ENCODE measurements around the gene CERT1. TPM values are rescaled to one million over a fixed set of nuclear protein-coding genes. Genes with fewer than 3 reads are reported as not detected.

Gene CERT1
- total RNA-seq, 1 donor from 2014 or later, result 33.1 TPM

DNA sequence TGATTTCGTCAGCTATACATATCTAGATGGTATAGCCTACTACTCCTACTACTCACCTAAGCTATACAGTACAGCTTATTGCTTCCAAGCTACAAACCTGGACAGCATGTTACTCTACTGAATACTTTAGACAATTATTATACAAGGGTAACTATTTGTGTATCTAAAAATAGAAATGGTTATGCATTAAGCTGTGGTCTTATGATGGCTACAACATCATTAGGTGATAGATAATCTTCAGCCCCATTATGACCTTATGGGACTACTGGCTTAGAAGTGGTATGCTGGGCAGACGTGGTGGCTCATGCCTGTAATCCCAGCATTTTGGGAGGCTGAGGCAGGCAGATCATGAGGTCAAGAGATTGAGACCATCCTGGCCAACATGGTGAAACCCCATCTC is 40.2 kb downstream of the CERT1 start:
- DNase-seq (ENCODE audit: extremely low spot score, unreplicated experiment), result no peak
- Mint-ChIP-seq H3K27me3 (ENCODE audit: unreplicated experiment) (no peaks in the 10 kb centered on the region), H3K9me3 (ENCODE audit: unreplicated experiment) (peaks cover 31% of the 10 kb centered on the region), H3K36me3 (ENCODE audit: unreplicated experiment) (peaks cover 17% of the 10 kb centered on the region), H3K4me3 (ENCODE audit: unreplicated experiment) (no peak overlapping the region), H3K27ac (ENCODE audit: unreplicated experiment) (no peak overlapping the region), H3K4me1 (ENCODE audit: unreplicated experiment) (peaks cover 2% of the 10 kb centered on the region)
- TF ChIP-seq, protein P1, sequence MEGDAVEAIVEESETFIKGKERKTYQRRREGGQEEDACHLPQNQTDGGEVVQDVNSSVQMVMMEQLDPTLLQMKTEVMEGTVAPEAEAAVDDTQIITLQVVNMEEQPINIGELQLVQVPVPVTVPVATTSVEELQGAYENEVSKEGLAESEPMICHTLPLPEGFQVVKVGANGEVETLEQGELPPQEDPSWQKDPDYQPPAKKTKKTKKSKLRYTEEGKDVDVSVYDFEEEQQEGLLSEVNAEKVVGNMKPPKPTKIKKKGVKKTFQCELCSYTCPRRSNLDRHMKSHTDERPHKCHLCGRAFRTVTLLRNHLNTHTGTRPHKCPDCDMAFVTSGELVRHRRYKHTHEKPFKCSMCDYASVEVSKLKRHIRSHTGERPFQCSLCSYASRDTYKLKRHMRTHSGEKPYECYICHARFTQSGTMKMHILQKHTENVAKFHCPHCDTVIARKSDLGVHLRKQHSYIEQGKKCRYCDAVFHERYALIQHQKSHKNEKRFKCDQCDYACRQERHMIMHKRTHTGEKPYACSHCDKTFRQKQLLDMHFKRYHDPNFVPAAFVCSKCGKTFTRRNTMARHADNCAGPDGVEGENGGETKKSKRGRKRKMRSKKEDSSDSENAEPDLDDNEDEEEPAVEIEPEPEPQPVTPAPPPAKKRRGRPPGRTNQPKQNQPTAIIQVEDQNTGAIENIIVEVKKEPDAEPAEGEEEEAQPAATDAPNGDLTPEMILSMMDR (IDR thresholded peaks at IDR 0.05), result no peak

DNA sequence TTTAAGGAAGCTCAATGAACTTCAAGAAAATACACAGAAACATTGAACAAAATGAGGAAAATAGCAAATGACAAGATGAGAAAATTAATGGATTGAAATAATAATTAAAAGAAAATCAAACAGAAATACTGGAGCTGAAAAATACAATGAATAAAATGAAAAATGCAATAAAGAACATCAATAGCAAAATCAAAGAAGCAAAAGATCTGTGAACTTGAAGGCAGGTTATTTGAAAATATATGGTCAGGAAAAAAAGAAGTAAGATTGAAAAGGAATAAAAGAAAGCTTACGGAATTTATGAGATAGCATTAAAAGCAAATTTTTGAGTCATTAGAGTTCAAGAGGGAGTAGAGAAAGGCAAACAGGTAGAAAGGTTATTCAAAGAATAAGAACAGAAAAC is 42.4 kb downstream of the CERT1 start:
- no peak for DNase-seq (ENCODE audit: extremely low spot score, unreplicated experiment)
- Mint-ChIP-seq H3K27me3 (ENCODE audit: unreplicated experiment) (no peaks in the 10 kb centered on the region), H3K4me1 (ENCODE audit: unreplicated experiment) (peaks cover 14% of the 10 kb centered on the region), H3K36me3 (ENCODE audit: unreplicated experiment) (peaks cover 17% of the 10 kb centered on the region), H3K4me3 (ENCODE audit: unreplicated experiment) (no peak overlapping the region), H3K9me3 (ENCODE audit: unreplicated experiment) (peaks cover 31% of the 10 kb centered on the region), H3K27ac (ENCODE audit: unreplicated experiment) (no peak overlapping the region)
- TF ChIP-seq, protein P1 (IDR thresholded peaks at IDR 0.05), result no peak

DNA sequence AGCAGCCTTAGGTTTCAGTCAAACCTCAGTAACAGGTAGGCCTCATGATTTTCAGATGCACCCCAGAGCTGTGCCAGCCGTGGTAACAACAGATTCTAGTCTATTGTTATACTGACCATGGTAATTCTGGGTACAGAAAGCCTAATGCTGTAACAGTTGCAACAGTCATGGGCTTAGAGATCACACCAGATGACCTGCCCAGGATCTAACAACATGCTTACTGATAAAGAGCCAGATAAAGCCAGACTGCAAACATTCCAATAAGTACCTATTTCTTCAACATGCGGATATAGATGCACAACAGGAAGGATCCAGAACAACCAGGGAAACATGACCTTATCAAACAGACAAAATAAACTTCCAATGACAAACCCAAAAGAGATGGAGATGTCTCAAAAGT is 42.8 kb downstream of the CERT1 start:
- Mint-ChIP-seq H3K4me1 (ENCODE audit: unreplicated experiment) (peaks cover 16% of the 10 kb centered on the region), H3K36me3 (ENCODE audit: unreplicated experiment) (peaks cover 17% of the 10 kb centered on the region)
- DNase-seq (ENCODE audit: extremely low spot score, unreplicated experiment), result no peak

DNA sequence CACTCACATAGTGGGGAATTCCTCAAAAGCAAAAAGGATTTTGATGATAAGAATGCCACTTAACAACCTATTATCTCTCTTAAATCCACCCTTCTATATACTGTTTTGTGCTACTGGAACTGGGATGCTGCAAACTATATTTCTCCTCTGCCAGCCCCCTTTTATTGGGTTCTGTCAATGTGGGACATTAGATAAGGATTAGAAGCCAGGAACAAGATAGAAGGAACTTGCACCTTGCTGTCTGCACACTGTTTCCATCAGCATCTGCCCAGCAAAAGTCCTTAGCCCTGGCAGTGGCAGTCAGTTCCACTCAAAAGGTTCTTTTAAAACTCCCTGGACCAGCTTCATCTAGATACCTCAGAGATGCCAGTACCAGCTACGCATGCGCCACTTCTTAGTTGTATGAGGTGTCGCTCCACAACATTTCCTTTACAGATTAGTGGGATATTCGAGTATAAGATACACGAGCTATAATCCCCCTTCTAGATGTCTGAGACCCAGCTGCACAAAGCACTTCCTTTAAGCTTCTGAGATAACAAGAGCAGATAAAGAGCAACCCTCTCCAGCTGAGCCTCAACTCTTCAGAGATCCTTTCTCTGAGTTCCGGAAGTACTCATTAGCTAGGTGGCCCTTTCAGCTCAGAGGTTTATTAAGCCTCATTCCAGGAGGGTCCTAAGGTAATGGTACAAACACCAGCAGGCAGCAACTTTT is 45.3 kb downstream of the CERT1 start:
- TF ChIP-seq, protein P1 (IDR thresholded peaks at IDR 0.05), result no peak
- Mint-ChIP-seq H3K9me3 (ENCODE audit: unreplicated experiment) (peaks cover 36% of the 10 kb centered on the region), H3K4me3 (ENCODE audit: unreplicated experiment) (no peak overlapping the region), H3K36me3 (ENCODE audit: unreplicated experiment) (peaks cover 23% of the 10 kb centered on the region), H3K27me3 (ENCODE audit: unreplicated experiment) (no peaks in the 10 kb centered on the region), H3K27ac (ENCODE audit: unreplicated experiment) (no peak overlapping the region), H3K4me1 (ENCODE audit: unreplicated experiment) (peaks cover 17% of the 10 kb centered on the region)
- DNase-seq (ENCODE audit: extremely low spot score, unreplicated experiment), result no peak

More for the DNA sequence above, 42.8 kb downstream of the CERT1 start:
- TF ChIP-seq, protein P1 (IDR thresholded peaks at IDR 0.05), result no peak
- H3K9me3 Mint-ChIP-seq (ENCODE audit: unreplicated experiment), result peaks cover 31% of the 10 kb centered on the region
- H3K27ac Mint-ChIP-seq (ENCODE audit: unreplicated experiment), result no peak overlapping the region
- no peak overlapping the region for H3K4me3 Mint-ChIP-seq (ENCODE audit: unreplicated experiment)
- H3K27me3 Mint-ChIP-seq (ENCODE audit: unreplicated experiment), result no peaks in the 10 kb centered on the region

DNA sequence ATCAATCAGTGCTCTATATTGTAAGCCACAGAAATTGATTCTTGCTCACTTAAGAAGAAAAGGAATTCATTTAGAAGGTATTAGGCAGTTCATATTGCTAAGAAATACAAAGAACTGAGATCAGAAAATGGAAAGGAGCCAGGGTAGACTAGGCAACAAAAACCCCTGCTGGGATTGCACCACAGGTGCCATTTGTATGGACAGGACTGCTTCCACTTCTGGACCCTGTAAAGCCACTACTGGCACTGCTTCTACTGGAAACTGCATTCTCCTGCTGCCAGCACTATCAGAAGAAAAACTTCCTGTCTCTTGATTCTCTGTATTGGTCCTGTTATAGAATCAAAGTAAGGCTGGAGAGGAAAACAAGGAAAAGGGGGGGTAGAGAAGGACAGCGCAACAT is 45.9 kb downstream of the CERT1 start:
- Mint-ChIP-seq H3K9me3 (ENCODE audit: unreplicated experiment) (peaks cover 29% of the 10 kb centered on the region), H3K27ac (ENCODE audit: unreplicated experiment) (no peak overlapping the region), H3K4me1 (ENCODE audit: unreplicated experiment) (peaks cover 19% of the 10 kb centered on the region), H3K4me3 (ENCODE audit: unreplicated experiment) (no peak overlapping the region), H3K27me3 (ENCODE audit: unreplicated experiment) (no peaks in the 10 kb centered on the region), H3K36me3 (ENCODE audit: unreplicated experiment) (peaks cover 22% of the 10 kb centered on the region)
- TF ChIP-seq, protein P1 (IDR thresholded peaks at IDR 0.05), result no peak
- no peak for DNase-seq (ENCODE audit: extremely low spot score, unreplicated experiment)

All from osteocyte (in vitro differentiated cells).